CD4-positive, alpha-beta T cell (primary cell): Measurements from ENCODE around the gene FST. TPM values are rescaled to one million over a fixed set of nuclear protein-coding genes. Genes with fewer than 3 reads are reported as not detected.

ENCODE experiments used
- ATAC-seq: fragments of 200-7000 bp; cut with Tn5 transposase; one replicate; pipeline ENCODE4 v1.10.0; 2022; ENCODE audit warnings: mild to moderate bottlenecking; ENCODE audit not compliant: poor library complexity
- CTCF ChIA-PET: fragments of 350-600 bp; sonication (Branson Sonifier 250); formaldehyde crosslinking; loops from one replicate; lab custom pipeline; 2021; ENCODE audit warnings: antibody characterized with exemption, inconsistent platforms; lab: Charles Lee
- POLR2A ChIA-PET: fragments of 350-600 bp; sonication (Branson Sonifier 250); formaldehyde crosslinking; loops from one replicate; lab custom pipeline; 2021; ENCODE audit warnings: antibody characterized with exemption, inconsistent platforms; lab: Charles Lee
- DNase-seq, 14 experiments: peaks; one replicate each; pipeline ENCODE4 v3.0.0-alpha.2; 2013 to 2020; ENCODE audit warnings: mixed read lengths in 2 of 14
- H3K27ac ChIP-seq, 2 donors: one replicate each; pipeline versions ENCODE4 v1.5.1 to v1.7.0; 2013; ENCODE audit warnings: low read length in 2 of 2, low read depth in 1 of 2, mild to moderate bottlenecking in 1 of 2
- H3K27me3 ChIP-seq, 2 experiments: 1 replicate in 1 of 2; 2 replicates in 1 of 2; pipeline versions ENCODE4 v1.6.1 to v1.7.0; 2013; ENCODE audit warnings: low read length in 2 of 2, control low read depth in 1 of 2, mild to moderate bottlenecking in 1 of 2, moderate library complexity in 1 of 2; ENCODE audit not compliant: insufficient read depth in 2 of 2, control insufficient read depth in 1 of 2
- H3K36me3 ChIP-seq: one replicate; pipeline ENCODE4 v1.6.1; 2013; ENCODE audit warnings: low read length, control low read depth; ENCODE audit not compliant: insufficient read depth
- H3K4me1 ChIP-seq: one replicate; pipeline ENCODE4 v1.6.1; 2013; ENCODE audit warnings: low read length, control low read depth; ENCODE audit not compliant: insufficient read depth
- H3K4me3 ChIP-seq: one replicate; pipeline ENCODE4 v1.5.1; 2013; ENCODE audit warnings: mild to moderate bottlenecking, low read length, moderate library complexity
- H3K9me3 ChIP-seq, 2 experiments: 1 replicate in 1 of 2; 2 replicates in 1 of 2; pipeline versions ENCODE4 v1.6.1 to v1.7.0; 2013; ENCODE audit warnings: low read length in 2 of 2, mild to moderate bottlenecking in 2 of 2, control low read depth in 1 of 2, moderate library complexity in 1 of 2; ENCODE audit not compliant: control insufficient read depth in 1 of 2, insufficient read depth in 1 of 2
- H3K27ac Mint-ChIP-seq: one replicate; pipeline ENCODE4 v1.8.0; 2020; ENCODE audit warnings: mixed read lengths
- H3K27me3 Mint-ChIP-seq: one replicate; pipeline ENCODE4 v1.8.0; 2021; ENCODE audit warnings: mixed read lengths
- H3K36me3 Mint-ChIP-seq: one replicate; pipeline ENCODE4 v1.8.0; 2021; ENCODE audit warnings: low read depth, mixed read lengths
- H3K4me1 Mint-ChIP-seq: one replicate; pipeline ENCODE4 v1.8.0; 2021; ENCODE audit warnings: low read depth, mixed read lengths
- H3K4me3 Mint-ChIP-seq: one replicate; pipeline ENCODE4 v1.8.0; 2020; ENCODE audit warnings: mild to moderate bottlenecking, mixed read lengths
- H3K9me3 Mint-ChIP-seq: one replicate; pipeline ENCODE4 v1.8.0; 2020; ENCODE audit warnings: mixed read lengths
- CTCF ChIP-seq: fragments of 200-600 bp; IDR thresholded peaks from one replicate; pipeline ENCODE4 v1.8.0; 2022; ENCODE audit warnings: antibody characterized with exemption, mild to moderate bottlenecking
- intact Hi-C, 2 experiments: fragments of 100-400 bp; cut with DNase I in 1 of 2; cut with micrococcal nuclease in 1 of 2; formaldehyde crosslinking; loops; one replicate each; pipeline versions ENCODE4 v1.15.1 to v1.9.0; 2023 to 2025; cut with DNase I, micrococcal nuclease
- total RNA-seq, 174 experiments: library from RNA in 2 of 174; stranded (reverse) in 2 of 174; gene quantifications; one replicate each; pipeline ENCODE4 v1.2.3 and lab custom pipeline; 2021 to 2026

Gene FST
- total RNA-seq, 2 experiments from 2014 or later, result 0.67 to 0.99 TPM

GRCh38 chr5:53515988-53516387, 35.6 kb downstream of the FST start:
- ATAC-seq (no peak), DNase-seq (no peak)
- intact Hi-C loops, result no loop called here
- POLR2A ChIA-PET, result no interaction called here
- CTCF ChIA-PET, result no interaction called here
- Mint-ChIP-seq H3K36me3 (no peaks in the 10 kb centered on the region), H3K4me3 (no peak overlapping the region), H3K27me3 (peaks cover 33% of the 10 kb centered on the region), H3K4me1 (no peaks in the 10 kb centered on the region), H3K27ac (no peak overlapping the region), H3K9me3 (peaks cover 6% of the 10 kb centered on the region)
- Histone ChIP-seq H3K4me3 (no peak overlapping the region), H3K4me1 (no peaks in the 10 kb centered on the region), H3K27me3 (no peaks in the 10 kb centered on the region), H3K36me3 (no peaks in the 10 kb centered on the region), H3K27ac (no peak overlapping the region), H3K9me3 (peaks cover 0 to 3% of the 10 kb centered on the region in 2 experiments)
- TF ChIP-seq CTCF, result no peak

- Histone ChIP-seq H3K4me3 (no peak overlapping the region), H3K27me3 (no peaks in the 10 kb centered on the region), H3K4me1 (no peaks in the 10 kb centered on the region), H3K36me3 (no peaks in the 10 kb centered on the region), H3K27ac (no peak overlapping the region), H3K9me3 (peaks cover 0 to 4% of the 10 kb centered on the region in 2 experiments)
- no peak for ATAC-seq
- Mint-ChIP-seq H3K36me3 (no peaks in the 10 kb centered on the region), H3K27me3 (peaks cover 39% of the 10 kb centered on the region), H3K4me3 (no peak overlapping the region), H3K9me3 (peaks cover 2% of the 10 kb centered on the region), H3K27ac (no peak overlapping the region), H3K4me1 (no peaks in the 10 kb centered on the region)
- CTCF ChIA-PET, result no interaction called here
- no peak for DNase-seq
- intact Hi-C loops, result no loop called here
- POLR2A ChIA-PET, result no interaction called here
- no peak for TF ChIP-seq CTCF
These were observed 40.4 kb downstream of the FST start for GRCh38 chr5:53520813-53521212.

Other genes with a start within 250 kb of the FST start
- 10 to 100 TPM; 25.0 to 25.1 TPM for gene NDUFS4, start 80.0 kb downstream of the FST start, total RNA-seq